GM12878 (cell line): Measurements from ENCODE around the gene DERA. TPM values are rescaled to one million over a fixed set of nuclear protein-coding genes. Genes with fewer than 3 reads are reported as not detected.

Source experiments
- ATAC-seq: fragments of 200-7000 bp; cut with Tn5 transposase; 3 replicates; pipeline ENCODE4 v1.9.1; 2020; ENCODE audit warnings: mild to moderate bottlenecking, moderate library complexity
- BruUV-seq: library from RNA; stranded (reverse); fragments of 400-500 nt; replicated peaks from 2 replicates; lab custom pipeline; 2021; lab: Mats Ljungman, UMichigan
- CTCF ChIA-PET: fragments of 300-600 bp; sonication (Branson Sonifier 250); formaldehyde crosslinking; extraction: SDS; loops from one replicate; lab custom pipeline; 2021; ENCODE audit warnings: inconsistent platforms; lab: Yijun Ruan, JAX
- POLR2A ChIA-PET: fragments of 350-600 bp; formaldehyde crosslinking; extraction: SDS; loops from one replicate; lab custom pipeline; 2021; ENCODE audit warnings: inconsistent platforms; lab: Charles Lee
- RAD21 ChIA-PET: fragments of 300-600 bp; sonication (Branson Sonifier 250); formaldehyde crosslinking; loops from one replicate; lab custom pipeline; 2023; ENCODE audit warnings: antibody characterized with exemption; ENCODE audit not compliant: unreplicated experiment; lab: Charles Lee
- SMC1A ChIA-PET: fragments of 300-600 bp; sonication (Branson Sonifier 250); formaldehyde crosslinking; loops from one replicate; lab custom pipeline; 2023; ENCODE audit not compliant: unreplicated experiment, uncharacterized antibody; lab: Charles Lee
- DNase-seq: peaks from one replicate; pipeline ENCODE4 v3.0.0-alpha.2; 2011; ENCODE audit warnings: low read depth, low spot score
- FAIRE-seq: peaks from 3 replicates; lab custom pipeline; 2011; peaks lifted over from hg19 to GRCh38; lab: Jason Lieb, UNC
- H2AFZ ChIP-seq: 2 replicates; pipeline ENCODE4 v1.6.0; 2011; ENCODE audit warnings: low read depth, low read length, control low read depth; ENCODE audit not compliant: control insufficient read depth
- H3K27ac ChIP-seq: 2 replicates; pipeline ENCODE4 v1.5.1; 2011; ENCODE audit warnings: control low read depth; ENCODE audit not compliant: control insufficient read depth, insufficient read depth
- H3K27me3 ChIP-seq, 2 experiments: replicated peaks in 1 of 2; 2 replicates each; pipeline versions ENCODE4 v1.6.0 to v1.6.1; 2011; ENCODE audit warnings: low read length in 1 of 2; ENCODE audit not compliant: control insufficient read depth in 2 of 2, insufficient read depth in 2 of 2
- H3K36me3 ChIP-seq, 2 experiments: 2 replicates each; pipeline ENCODE4 v1.5.1; 2011; ENCODE audit warnings: low read length in 1 of 2; ENCODE audit not compliant: control insufficient read depth in 2 of 2, insufficient read depth in 2 of 2
- H3K4me1 ChIP-seq: 2 replicates; pipeline ENCODE4 v1.6.1; 2011; ENCODE audit warnings: mild to moderate bottlenecking, low read length, moderate library complexity, mixed read lengths; ENCODE audit not compliant: control insufficient read depth, insufficient read depth
- H3K4me2 ChIP-seq: 2 replicates; pipeline ENCODE4 v1.6.0; 2011; ENCODE audit warnings: control low read depth; ENCODE audit not compliant: control insufficient read depth, insufficient read depth
- H3K4me3 ChIP-seq: fragments of 200-600 bp; sonication (generic); 2 replicates; pipeline ENCODE4 v1.5.1; 2016
- H3K79me2 ChIP-seq: 2 replicates; pipeline ENCODE4 v1.6.0; 2011; ENCODE audit warnings: low read length; ENCODE audit not compliant: control insufficient read depth, insufficient read depth
- H3K9ac ChIP-seq: 2 replicates; pipeline ENCODE4 v1.8.0; 2011; ENCODE audit warnings: low read length, control low read depth, mixed read lengths; ENCODE audit not compliant: control insufficient read depth, insufficient read depth
- H3K9me3 ChIP-seq: replicated peaks from 3 replicates; pipeline ENCODE4 v1.5.1; 2011; ENCODE audit warnings: mild to moderate bottlenecking, low read length; ENCODE audit not compliant: control insufficient read depth, insufficient read depth
- H4K20me1 ChIP-seq: 2 replicates; pipeline ENCODE4 v1.6.0; 2011; ENCODE audit not compliant: control insufficient read depth, insufficient read depth
- ATF3 ChIP-seq: IDR thresholded peaks from 2 replicates; pipeline ENCODE4 v1.6.1; 2011; ENCODE audit warnings: low read depth, mild to moderate bottlenecking, low read length, moderate library complexity, borderline replicate concordance; ENCODE audit errors: extremely low read depth
- BACH1 ChIP-seq: fragments of 450-650 bp; IDR thresholded peaks from 2 replicates; pipeline ENCODE4 v1.6.1; 2017; ENCODE audit warnings: mild to moderate bottlenecking, borderline replicate concordance
- NFXL1 ChIP-seq: fragments of 450-650 bp; IDR thresholded peaks from 2 replicates; pipeline ENCODE4 v1.6.1; 2017; ENCODE audit warnings: antibody characterized with exemption, mild to moderate bottlenecking, borderline replicate concordance
- POLR2AphosphoS2 ChIP-seq: IDR thresholded peaks from 2 replicates; pipeline ENCODE4 v1.6.1; 2011; ENCODE audit warnings: low read depth, mild to moderate bottlenecking, low read length, improper control_type of control experiment, moderate library complexity
- RAD51 ChIP-seq: fragments of 450-650 bp; IDR thresholded peaks from 2 replicates; pipeline ENCODE4 v1.6.1; 2016; ENCODE audit warnings: moderate library complexity, mild to moderate bottlenecking, inconsistent platforms
- TCF7 ChIP-seq: IDR thresholded peaks from 2 replicates; pipeline ENCODE4 v1.6.1; 2014; ENCODE audit warnings: antibody characterized with exemption, borderline replicate concordance
- YBX1 ChIP-seq: fragments of 450-650 bp; IDR thresholded peaks from 2 replicates; pipeline ENCODE4 v1.6.1; 2016; ENCODE audit warnings: antibody characterized with exemption
- WGBS: methylation state at CpG from one replicate; pipeline ENCODE4 v1.1.6; 2016; ENCODE audit warnings: low lambda C conversion rate; ENCODE audit not compliant: insufficient replicate concordance, insufficient coverage; ENCODE audit errors: missing lambda C conversion rate; 5-methylcytosine and 5-hydroxymethylcytosine counted together
- in situ Hi-C: fragments of 300-500 bp; cut with MboI; formaldehyde crosslinking; loops from 9 replicates; pipeline ENCODE4 v1.14.3; 2018; ENCODE audit warnings: mixed read lengths
- intact Hi-C: fragments of 100-400 bp; cut with micrococcal nuclease; formaldehyde crosslinking; loops from one replicate; pipeline ENCODE4 v1.14.2; 2022; ENCODE audit not compliant: unreplicated experiment
- polyA plus RNA-seq, 11 experiments: library from polyadenylated mRNA; depleted of rRNA in 4 of 11; unstranded in 6 of 11; stranded (reverse) in 5 of 11; fragments of >200 nt; fragmentation: Nextera tagmentation in 4 of 11; fragmentation: Illumina TruSeq in 1 of 11; extraction: Ambion mirVana in 4 of 11; extraction: Trizol in 1 of 11; gene quantifications; 1 replicate in 1 of 11; 2 replicates in 10 of 11; pipeline versions ENCODE4 v1.2.1 to v1.2.3, GENCODE V29; 2011 to 2016; ENCODE audit warnings: inconsistent platforms in 2 of 11, missing spikeins in 2 of 11, low read depth in 1 of 11
- total RNA-seq, 4 experiments: library from RNA; depleted of rRNA in 3 of 4; stranded (reverse); fragments of >200 nt in 3 of 4; fragmentation: Illumina TruSeq in 1 of 4; extraction: Trizol in 1 of 4; gene quantifications; 2 replicates each; pipeline versions ENCODE4 v1.2.1 to v1.2.3, GENCODE V29; 2013 to 2021
- TF ChIP-seq, protein P1 (sequence below): fragments of 450-650 bp; IDR thresholded peaks from 2 replicates; pipeline ENCODE4 v1.6.1; 2017; ENCODE audit warnings: mild to moderate bottlenecking, moderate library complexity
- TF ChIP-seq, protein P2 (sequence below): fragments of 150-350 bp; IDR thresholded peaks from 2 replicates; pipeline ENCODE4 v1.6.1; 2016; ENCODE audit warnings: low read depth, low read length

The DERA gene
- total and polyA plus RNA-seq, 10 of the 15 experiments (the other 5 are each of a cell fraction or from before 2014, with no cell fraction given): 34.9 to 97.1 (median 40.8) TPM

- H3K4me2 ChIP-seq: no peak overlapping the region
- H3K27ac ChIP-seq: no peak overlapping the region
- in situ Hi-C loops (no loop called here), intact Hi-C loops (no loop called here)
- ChIA-PET RAD21 (no interaction called here), SMC1A (no interaction called here), CTCF (no interaction called here), POLR2A (no interaction called here)
- BruUV-seq: no TSS peak
- H3K4me1 ChIP-seq: peaks cover 9% of the 10 kb centered on the region
- H4K20me1 ChIP-seq: no peaks in the 10 kb centered on the region
- TF ChIP-seq POLR2AphosphoS2 (no peak), RAD51 (no peak), ATF3 (no peak), BACH1 (no peak), YBX1 (no peak), TCF7 (no peak), NFXL1 (no peak)
- TF ChIP-seq, protein P1, sequence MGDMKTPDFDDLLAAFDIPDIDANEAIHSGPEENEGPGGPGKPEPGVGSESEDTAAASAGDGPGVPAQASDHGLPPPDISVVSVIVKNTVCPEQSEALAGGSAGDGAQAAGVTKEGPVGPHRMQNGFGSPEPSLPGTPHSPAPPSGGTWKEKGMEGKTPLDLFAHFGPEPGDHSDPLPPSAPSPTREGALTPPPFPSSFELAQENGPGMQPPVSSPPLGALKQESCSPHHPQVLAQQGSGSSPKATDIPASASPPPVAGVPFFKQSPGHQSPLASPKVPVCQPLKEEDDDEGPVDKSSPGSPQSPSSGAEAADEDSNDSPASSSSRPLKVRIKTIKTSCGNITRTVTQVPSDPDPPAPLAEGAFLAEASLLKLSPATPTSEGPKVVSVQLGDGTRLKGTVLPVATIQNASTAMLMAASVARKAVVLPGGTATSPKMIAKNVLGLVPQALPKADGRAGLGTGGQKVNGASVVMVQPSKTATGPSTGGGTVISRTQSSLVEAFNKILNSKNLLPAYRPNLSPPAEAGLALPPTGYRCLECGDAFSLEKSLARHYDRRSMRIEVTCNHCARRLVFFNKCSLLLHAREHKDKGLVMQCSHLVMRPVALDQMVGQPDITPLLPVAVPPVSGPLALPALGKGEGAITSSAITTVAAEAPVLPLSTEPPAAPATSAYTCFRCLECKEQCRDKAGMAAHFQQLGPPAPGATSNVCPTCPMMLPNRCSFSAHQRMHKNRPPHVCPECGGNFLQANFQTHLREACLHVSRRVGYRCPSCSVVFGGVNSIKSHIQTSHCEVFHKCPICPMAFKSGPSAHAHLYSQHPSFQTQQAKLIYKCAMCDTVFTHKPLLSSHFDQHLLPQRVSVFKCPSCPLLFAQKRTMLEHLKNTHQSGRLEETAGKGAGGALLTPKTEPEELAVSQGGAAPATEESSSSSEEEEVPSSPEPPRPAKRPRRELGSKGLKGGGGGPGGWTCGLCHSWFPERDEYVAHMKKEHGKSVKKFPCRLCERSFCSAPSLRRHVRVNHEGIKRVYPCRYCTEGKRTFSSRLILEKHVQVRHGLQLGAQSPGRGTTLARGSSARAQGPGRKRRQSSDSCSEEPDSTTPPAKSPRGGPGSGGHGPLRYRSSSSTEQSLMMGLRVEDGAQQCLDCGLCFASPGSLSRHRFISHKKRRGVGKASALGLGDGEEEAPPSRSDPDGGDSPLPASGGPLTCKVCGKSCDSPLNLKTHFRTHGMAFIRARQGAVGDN: no peak
- TF ChIP-seq, protein P2, sequence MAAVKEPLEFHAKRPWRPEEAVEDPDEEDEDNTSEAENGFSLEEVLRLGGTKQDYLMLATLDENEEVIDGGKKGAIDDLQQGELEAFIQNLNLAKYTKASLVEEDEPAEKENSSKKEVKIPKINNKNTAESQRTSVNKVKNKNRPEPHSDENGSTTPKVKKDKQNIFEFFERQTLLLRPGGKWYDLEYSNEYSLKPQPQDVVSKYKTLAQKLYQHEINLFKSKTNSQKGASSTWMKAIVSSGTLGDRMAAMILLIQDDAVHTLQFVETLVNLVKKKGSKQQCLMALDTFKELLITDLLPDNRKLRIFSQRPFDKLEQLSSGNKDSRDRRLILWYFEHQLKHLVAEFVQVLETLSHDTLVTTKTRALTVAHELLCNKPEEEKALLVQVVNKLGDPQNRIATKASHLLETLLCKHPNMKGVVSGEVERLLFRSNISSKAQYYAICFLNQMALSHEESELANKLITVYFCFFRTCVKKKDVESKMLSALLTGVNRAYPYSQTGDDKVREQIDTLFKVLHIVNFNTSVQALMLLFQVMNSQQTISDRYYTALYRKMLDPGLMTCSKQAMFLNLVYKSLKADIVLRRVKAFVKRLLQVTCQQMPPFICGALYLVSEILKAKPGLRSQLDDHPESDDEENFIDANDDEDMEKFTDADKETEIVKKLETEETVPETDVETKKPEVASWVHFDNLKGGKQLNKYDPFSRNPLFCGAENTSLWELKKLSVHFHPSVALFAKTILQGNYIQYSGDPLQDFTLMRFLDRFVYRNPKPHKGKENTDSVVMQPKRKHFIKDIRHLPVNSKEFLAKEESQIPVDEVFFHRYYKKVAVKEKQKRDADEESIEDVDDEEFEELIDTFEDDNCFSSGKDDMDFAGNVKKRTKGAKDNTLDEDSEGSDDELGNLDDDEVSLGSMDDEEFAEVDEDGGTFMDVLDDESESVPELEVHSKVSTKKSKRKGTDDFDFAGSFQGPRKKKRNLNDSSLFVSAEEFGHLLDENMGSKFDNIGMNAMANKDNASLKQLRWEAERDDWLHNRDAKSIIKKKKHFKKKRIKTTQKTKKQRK: no peak
- H3K79me2 ChIP-seq: no peaks in the 10 kb centered on the region
- no peaks in the 10 kb centered on the region for H3K27me3 ChIP-seq
- no peaks in the 10 kb centered on the region; the same call in 2 of the 3 replicates for H3K9me3 ChIP-seq
- H2AFZ ChIP-seq: no peak overlapping the region
- FAIRE-seq: no peak
- H3K9ac ChIP-seq: no peak overlapping the region
- WGBS: 67% methylated on average over 6 of the region's 6 CpGs
- no peak for DNase-seq
- H3K36me3 ChIP-seq: peaks cover 4 to 11% of the 10 kb centered on the region in 2 experiments; a peak in 3 of 4 replicates
- no peak; the same call in 2 of the 3 replicates for ATAC-seq
- no peak overlapping the region for H3K4me3 ChIP-seq
Observed at GRCh38 chr12:15984097-15984800, 73.1 kb downstream of the DERA start.
